Retina (tissue), 1 donor: ENCODE results near the gene ULK4.
"Not testable (repeated sequence)": the region's sequence is repeated elsewhere in the genome, so short reads cannot be mapped to it uniquely, and the experiment has no call there.

Source experiments
- DNase-seq: peaks from one replicate; pipeline ENCODE4 v3.0.0-alpha.2; 2016

ULK4 gene

GRCh38 chr3:41683666-41684350, 278.1 kb downstream of the ULK4 start:
- DNase-seq: no peak

DNA sequence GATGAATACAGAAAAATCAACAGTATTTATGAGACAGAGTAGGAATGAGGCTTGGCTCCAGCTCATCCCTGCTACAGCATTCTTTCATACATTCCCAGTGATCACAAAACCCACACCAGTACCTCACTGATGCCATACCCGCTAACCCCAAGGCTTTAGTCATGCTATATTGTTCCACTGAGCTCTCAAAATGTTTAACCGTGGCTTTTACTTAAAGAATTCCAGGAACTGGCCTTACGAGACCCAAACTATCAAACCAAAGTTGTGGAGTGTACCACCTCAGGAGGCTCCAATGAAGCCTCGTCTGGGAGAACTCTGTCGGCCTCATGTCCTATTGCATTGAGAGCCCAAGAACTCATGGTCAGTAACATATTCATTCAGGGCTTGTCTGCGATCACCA, 278.9 kb downstream of the ULK4 start:
- no peak for DNase-seq

GRCh38 chr3:41682382-41682781, 279.5 kb downstream of the ULK4 start:
- no peak for DNase-seq

DNA sequence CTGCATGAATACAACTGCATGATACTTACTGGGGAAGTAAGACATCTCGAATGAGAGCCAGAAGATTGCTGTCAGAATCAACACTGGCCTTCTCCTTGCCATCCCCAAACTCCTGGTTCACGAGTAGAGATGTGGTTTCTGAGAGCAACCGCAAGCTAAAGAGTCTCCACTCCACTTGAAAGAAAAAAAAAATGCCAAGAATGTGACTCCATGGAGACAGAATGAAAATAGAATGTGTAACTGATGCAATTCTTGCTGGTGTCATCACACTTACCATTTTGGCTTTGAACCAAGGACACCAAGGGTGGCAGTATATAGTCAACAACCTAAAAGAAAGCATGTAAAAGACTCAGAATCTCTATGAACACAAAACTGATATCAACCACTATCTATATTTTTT, 280.4 kb downstream of the ULK4 start:
- DNase-seq: no peak

DNA sequence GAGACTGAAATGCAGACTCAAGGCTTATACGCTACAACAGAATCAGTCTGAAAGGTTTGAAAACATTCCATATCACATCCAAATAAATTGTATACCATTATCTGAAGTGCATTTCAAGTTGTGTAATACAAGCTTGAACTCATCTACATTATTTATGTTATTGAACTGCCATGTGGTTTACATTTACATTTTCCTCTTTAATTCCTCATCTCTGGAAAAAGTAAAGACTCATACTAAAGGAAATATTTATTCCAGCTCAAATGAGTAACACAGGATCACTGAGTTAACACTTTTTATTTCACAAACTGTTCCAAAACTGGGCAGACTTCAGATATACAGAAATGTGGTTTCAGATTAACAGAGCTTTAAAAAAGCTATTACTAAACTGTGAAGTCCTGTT, 282.5 kb downstream of the ULK4 start:
- no peak for DNase-seq

DNA sequence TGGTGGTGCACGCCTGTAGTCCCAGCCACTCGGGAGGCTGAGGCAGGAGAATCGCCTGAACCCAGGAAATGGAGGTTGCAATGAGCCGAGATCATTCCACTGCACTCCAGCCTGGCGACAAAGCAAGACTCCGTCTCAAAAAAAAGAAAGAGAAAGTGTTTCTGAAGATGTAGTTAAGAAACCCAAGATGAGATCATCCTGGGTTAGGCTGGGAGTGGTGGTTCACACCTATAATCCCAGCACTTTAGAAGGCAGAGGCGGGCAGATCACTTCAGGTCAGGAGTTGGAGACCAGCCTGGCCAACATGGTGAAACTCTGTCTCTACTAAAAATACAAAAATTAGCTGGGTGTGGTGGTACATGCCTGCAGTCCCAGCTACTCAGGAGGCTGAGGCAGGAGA, 286.8 kb downstream of the ULK4 start:
- DNase-seq: not testable (repeated sequence)

DNA sequence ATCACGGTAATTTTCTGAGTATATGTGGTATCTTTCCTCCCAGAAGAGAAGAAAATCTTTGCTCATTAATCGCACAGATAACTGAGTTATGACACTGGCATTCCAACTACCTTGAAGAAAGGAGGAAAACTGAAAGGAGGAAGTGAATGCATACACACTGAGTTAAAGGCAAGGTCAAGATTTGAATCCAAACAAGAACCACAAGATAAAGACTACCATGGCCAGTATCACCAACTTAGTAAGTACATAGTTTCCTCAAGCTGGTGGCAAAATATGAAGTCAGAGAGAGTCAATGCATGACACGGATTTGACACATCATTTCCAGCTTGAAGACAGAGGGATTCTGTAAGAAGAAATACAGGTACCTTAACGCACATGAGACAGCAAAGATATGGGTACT, 287.5 kb downstream of the ULK4 start:
- no peak for DNase-seq

DNA sequence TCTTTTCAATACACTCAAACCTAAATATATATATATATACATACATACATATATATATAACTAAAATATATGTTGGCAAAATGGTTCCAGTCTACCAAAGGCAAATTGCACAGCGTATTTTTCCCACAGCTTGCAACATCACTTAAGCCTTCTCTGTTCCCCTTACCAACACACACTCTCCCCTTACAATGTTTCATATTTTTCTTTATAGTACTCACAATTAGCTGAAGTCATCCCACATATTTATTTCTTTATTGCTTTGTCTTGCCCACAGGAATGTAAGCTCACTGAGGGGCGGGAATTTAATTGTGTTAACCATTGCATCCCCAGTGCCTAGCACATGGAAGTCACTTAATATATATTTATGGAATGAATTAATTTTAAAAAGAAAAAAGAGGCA, 288.3 kb downstream of the ULK4 start:
- no peak for DNase-seq

- no peak for DNase-seq
These were observed 293.5 kb downstream of the ULK4 start for GRCh38 chr3:41668379-41668778.

GRCh38 chr3:41662288-41662687, 299.6 kb downstream of the ULK4 start:
- DNase-seq: no peak

GRCh38 chr3:41661796-41662195, 300.1 kb downstream of the ULK4 start:
- DNase-seq: no peak

- no peak for DNase-seq
These were observed 301.4 kb downstream of the ULK4 start for GRCh38 chr3:41660510-41660909.

DNA sequence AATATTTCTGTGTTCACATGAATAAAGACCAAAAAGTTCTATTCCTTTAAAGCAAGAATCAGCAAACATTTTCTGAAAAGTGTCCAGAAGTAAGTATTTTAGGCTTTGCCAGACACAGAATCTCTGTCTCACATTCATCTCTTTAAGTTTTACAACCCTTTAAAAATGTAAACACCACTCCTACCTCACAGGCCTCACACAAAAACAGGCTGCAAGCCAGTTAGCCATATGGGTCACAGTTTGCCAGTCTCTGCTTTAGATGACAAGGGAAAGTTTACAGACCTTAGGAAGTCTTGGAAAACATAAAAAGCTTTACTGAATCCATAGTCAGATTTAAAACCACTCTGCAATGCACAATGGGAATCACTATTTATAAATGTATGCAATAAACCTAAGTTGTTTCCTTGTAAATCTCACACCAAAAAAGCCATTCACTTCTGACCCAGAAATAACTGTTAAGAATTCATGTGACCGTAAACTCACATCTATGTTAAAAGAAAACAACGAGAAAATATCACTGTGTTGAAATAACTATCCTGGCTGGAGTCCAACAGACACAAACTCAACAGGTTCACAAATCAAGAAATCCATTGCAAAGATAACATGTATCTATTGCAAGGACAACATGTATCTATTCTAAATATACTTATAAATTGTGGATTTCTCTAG, 308.2 kb downstream of the ULK4 start:
- DNase-seq: no peak

- no peak for DNase-seq
These were observed 309.0 kb downstream of the ULK4 start for GRCh38 chr3:41652931-41653330.

- DNase-seq: no peak
These were observed 309.4 kb downstream of the ULK4 start for GRCh38 chr3:41652506-41652905.

DNA sequence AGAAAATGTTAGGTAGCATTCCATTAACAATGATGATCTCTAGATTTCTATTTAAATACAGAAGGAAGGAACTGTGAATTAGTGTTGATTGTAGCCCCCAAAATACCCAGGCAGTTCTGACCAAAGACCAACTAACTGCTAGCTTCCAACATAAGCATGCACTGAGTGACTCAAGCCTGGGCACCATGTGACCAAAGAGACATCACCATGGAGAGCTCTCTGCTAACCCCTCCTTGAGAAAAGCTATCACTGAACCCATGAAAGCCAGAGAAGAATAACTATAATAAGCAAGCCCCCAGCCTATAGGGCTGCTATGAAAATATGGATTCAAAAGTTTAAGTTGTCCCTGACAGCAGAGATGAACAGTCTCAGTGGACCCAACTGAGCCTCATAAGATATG, 310.2 kb downstream of the ULK4 start:
- DNase-seq: no peak

- no peak for DNase-seq
These were observed 311.5 kb downstream of the ULK4 start for GRCh38 chr3:41650406-41650805.

GRCh38 chr3:41649129-41649739, 312.7 kb downstream of the ULK4 start:
- no peak for DNase-seq

DNA sequence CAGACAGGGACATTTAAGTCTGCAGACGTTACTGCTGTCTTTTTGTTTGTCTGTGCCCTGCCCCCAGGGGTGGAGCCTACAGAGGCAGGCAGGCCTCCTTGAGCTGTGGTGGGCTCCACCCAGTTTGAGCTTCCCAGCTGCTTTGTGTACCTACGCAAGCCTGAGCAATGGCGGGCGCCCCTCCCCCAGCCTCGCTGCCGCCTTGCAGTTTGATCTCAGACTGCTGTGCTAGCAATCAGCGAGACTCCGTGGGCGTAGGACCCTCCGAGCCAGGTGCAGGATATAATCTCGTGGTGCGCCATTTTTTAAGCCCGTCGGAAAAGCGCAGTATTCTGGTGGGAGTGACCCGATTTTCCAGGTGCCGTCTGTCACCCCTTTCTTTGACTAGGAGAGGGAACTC, 314.2 kb downstream of the ULK4 start:
- DNase-seq: not testable (repeated sequence)

DNA sequence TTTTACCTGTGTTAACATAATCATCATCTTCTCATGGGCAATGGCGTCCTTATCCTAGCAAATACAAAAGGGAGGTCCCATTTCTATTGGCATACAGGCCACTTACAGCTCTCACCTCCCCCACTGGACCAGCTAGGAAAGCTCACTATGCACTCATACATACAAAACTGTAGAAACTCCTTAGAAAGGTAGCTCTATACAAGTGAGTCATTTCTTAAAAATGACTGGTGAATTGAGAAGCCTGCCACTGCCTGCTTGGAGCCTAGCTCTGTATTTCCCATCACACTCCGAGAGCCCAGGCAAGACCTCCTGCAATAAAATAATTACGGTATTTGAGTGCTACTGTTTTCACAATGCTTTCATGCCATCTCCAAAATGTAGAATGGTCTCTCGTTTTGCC, 321.8 kb downstream of the ULK4 start:
- no peak for DNase-seq

DNA sequence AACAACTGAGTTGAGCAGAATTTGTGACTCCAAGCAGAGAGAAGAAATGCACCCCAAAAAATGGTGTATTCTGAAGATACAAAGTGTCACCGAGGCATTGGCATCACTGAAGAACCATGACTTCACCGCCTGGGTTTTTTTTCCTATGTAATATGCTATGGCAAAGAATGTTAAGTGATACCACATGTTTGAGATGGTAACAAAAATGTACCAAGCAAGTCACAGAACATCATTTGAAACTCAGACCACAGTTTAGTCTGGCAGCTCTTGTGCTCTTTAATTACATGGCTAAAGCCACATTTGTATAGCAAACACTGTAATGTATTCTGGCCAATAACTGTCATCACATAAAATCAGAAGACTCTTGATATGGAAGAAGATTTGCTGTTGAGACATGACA, 323.5 kb downstream of the ULK4 start:
- DNase-seq: no peak

GRCh38 chr3:41632700-41633099, 329.2 kb downstream of the ULK4 start:
- DNase-seq: no peak

- DNase-seq: no peak
These were observed 331.2 kb downstream of the ULK4 start for GRCh38 chr3:41630708-41631107.

DNA sequence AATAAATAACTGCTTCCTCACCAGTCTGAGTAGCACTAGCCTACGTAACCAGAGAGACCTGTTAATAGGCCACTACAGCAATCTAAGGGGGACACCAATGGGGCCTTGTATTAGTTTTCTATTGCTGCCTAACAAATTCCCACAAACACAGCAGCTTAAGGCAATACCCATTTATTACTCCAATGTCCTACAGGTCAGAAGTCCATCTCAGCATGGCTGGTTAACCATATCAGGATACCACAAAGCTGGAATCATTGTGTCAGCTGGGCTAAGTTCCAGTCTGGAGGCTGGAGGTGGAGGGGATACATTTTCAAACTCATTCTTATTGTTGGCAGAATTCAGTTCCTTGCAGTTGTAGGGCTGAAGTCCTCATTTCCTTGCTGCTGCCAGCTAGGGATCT, 331.9 kb downstream of the ULK4 start:
- no peak for DNase-seq

GRCh38 chr3:41629072-41629471, 332.8 kb downstream of the ULK4 start:
- no peak for DNase-seq
